CD4-positive, alpha-beta T cell treated with Interleukin-2 at 100 ng/mL for 4 hours (primary cell): Measurements from ENCODE around the gene NAT14.

Experiments
- DNase-seq: peaks from one replicate; pipeline ENCODE4 v3.0.0-alpha.2; 2020; ENCODE audit warnings: low spot score

NAT14 gene

DNA sequence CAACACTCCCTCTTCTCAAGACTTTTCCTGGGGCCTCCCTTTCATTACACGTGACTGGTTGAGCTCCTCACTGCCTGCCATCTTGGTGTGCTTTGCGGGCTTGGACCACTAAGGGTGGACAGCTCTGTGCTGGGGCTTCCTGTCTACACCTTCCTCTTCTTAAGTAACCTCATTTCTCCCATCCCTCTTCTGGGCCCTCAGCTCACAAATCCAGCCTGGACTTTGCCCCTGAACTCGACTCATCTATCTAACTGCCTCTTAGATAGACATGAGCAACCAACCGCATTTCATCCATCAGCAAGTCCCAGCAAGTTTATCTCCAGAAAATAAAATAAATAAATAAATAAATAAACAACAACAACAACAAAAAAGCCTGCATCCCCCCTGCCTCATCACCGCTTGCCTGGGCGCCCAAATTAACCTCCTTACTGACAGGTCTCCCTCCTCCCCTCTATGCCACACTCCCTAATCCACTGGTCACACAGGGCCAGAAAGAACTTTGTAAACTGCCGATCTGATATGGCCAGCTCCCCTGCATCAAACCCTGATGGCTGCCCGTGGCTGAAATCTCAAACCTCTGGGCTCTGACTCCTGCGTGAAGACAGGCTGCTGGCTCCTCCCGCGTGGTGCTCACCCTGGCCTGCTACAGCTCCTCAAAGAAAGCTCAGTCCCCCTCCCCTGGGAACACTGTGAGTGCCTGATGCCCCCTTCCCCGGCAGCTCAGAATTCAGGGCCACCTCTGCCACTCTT, 31.3 kb upstream of the NAT14 start:
- no peak for DNase-seq

DNA sequence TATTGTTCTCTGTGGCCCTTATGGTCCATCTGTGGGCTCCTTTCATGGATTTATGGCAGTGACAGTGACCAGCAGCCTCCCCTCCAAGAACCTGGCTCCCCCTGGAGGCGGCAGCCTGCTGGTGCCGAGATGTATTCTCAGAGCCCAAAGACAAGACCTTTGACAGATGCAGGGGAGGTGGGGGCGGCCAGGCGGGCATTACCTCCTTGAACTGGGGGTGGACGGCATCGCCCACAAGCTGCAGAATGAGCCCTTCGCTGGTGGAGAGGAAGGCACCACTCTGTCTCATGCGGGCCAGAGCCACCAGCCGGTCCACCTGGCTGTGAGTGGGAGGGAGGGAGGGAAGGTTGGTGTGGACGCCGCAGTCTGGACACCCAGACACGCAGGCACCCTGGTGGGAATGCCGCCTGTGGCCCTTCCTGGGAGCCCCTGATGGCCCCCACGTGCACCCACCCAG, 30.2 kb upstream of the NAT14 start:
- peak; percentile 50 for DNase-seq

DNA sequence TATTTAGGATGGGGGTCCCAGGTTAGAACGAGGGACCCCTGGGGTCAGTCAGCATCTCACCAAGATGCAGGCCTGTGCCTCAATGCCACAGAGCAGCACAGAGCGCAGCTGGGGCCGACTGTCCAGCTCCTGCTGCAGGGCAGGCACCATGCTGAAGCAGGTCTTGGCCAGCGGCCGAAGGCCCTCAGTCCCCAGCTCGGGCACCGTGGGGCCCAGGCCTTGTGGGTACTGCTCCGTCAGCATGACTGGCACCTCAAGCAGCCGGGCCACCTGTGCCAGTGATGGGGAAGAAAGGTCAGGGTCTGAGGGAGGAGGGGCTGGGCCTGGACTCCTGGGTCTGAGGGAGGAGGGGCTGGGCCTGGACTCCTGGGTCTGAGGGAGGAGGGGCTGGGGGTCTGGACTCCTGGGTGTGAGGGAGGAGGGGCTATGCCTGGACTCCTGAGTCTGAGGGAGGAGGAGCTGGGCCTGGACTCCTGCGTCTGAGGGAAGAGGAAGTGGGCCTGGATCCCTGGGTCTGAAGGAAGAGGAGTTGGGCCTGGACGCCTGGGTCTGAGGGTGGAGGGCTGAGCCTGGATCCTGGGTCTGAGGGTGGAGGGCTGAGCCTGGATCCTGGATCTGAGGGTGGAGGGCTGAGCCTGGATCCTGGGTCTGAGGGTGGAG, 29.3 kb upstream of the NAT14 start:
- no peak for DNase-seq

DNA sequence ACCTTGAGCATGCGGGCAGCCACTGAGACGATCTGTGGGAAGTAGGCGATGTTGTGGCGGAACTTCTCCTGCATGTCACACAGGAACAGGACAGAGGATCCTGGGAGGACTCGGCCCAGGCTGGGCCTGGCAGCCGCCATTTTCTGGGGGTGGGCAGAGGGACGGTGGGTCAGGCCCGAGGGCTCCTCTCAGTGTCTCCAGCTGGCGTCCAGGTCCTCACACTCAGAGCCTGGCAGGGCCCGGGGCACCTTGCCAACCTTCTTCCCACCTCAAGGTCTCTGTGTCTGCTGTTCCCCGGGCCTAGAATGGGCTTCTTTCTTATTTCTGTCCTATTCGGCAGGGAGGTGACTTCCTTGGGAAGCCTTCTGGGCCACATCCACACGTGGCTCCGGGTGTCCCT, 28.6 kb upstream of the NAT14 start:
- DNase-seq, result no peak

DNA sequence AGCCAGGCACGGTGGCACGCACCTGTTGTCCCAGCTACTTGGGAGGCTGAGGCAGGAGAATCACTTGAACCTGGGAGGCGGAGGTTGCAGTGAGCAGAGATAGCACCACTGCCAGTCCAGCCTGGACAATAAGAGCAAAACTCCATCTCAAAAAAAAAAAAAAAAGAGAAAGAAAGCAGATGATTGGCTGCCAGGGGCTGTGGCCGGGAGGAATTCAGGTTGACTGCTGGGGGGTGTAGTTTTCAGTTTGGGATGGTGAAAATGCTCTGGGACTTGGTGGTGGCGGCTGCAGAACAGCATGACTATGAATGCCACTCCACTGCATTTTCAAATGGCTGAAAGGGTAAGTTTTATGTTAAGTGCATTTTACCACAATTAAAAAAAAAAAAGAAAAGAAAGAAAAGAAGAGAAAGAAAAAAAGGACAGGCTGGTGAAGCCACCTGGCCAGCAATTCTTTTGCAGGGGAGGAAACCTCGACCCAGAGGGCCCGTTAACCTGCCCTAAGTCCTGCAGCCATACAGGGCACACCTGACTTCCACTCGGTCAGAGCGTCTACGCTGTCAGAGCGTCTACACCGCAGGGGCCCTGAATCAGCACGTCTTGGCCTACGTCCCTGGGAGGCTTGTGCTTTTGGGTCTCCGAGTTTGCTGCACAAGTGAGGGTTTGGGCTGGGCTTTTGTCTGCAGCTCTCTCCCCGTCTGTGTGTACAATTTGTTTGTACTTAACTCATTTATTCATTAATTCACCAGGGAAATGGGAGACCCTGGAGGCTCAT, 27.1 kb upstream of the NAT14 start:
- DNase-seq, result no peak

DNA sequence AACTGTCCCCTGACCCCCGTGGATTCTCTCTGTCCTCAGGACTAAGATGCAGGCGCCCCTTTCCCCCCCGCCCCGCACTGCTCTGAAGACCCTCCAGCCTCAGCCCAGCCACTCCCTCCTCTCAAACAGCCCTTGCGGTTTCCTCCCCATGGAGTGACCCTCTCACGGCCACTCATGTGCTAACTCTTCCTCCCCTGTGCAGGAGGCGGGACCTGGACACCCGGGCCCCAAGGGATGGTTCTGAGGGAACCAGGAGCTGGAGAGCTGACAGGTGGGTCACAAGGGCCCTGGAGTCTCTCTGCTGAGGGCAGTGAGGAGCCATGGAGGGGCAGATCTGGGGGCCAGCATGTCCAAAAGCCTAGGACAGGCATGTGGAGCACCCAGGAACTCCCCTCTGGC, 25.4 kb upstream of the NAT14 start:
- DNase-seq, result no peak

DNA sequence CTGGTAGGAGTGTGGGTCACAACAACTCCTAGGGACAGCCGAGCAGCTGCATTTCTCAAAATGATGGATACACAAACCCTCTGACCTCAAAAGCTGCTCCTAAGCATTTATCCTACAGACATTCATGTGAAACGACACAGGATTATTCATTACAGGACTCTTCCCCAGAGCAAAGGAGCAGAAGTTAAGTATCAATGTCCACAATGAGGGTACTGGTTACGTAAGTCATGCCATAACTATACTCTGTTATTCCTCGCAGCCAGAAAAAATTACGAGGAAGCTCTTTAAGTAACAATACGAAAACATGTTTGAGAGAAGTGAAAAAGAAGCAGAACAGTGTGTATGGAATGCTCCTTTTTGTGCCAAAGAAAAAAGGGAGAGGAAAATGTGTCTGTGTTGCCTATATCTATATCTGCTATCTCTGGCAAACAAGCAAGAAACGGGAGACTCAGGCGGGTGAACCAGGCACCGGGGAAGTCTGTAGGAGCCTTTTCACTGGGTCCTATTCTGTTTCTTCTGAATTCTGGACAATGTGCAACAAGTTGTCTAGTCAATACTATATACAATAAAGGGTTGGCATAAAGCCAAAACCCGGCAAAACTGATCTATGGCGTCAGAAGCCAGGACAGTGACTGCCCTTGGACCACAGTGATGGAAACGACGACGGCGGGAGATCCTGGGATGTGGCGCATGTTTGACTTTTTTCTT, 24.9 kb upstream of the NAT14 start:
- DNase-seq, result no peak

DNA sequence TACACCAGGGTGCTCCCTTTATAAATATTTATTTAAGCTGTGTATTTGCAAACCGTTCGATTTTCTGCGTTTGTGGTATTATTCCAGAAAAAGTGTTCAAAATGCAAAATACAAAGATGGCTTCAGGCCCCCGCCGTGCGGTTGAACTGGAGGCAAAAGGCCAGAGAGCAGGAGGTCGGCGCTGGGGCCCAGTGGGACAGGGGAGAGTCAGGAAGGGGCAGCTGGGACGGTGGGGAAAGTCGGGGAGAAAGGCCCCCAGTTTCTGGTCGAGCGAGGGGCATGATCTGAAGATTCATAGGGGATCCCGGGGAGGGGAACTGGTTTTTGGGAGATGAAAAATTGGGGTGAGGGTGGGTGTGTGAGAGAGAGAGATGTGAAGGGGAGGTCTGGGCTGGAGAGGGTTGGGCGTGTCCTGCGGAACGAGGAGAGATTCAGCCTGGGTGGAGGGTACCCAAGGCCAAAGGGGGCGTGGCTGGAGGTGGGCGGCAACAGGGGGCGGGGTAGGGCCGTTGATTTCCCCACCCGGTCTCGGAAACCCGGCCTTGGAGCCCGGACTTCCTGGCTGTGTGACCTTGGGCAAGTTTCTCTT, 24.2 kb upstream of the NAT14 start:
- no peak for DNase-seq

DNA sequence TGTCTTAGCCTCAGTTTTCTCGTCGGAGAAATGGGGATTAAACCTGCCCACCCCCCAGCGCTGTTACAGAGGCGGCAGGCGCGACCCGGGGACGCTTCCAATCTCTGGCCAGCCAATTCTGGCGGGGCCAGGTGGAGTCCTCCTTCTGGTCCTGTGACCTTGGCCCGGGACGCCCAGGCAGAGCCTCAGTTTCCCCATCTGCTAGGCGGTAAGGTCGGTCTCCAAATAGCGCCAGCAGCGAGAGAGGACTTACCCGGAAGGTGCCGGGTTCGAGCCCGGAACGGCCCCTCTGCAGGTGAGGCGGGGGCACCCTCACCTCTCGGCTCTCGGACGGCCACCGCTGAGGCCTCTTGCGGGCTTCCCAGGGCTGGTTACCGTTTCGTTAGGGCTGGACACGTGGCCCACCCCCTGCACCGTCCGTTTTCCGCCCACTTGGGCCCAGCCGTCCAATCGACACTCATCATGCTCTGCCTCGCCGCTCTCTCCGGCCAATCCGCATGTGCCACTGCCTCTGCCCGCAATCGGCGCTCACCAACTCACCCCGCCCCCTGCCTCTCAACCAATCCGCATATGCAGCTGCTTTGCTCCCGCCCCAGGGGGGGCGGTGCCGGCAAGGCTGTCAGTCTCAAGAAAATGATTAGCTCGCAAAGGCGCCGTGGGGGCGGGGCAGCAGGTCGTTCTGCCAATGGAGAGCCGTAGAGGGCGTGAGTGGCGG, 23.6 kb upstream of the NAT14 start, which contains the start of gene ISOC2:
Gene ISOC2, minus strand, starts transcription at position 384 of the 715 bp plus-strand sequence. CDS start 5,156 bp downstream, outside the sequence.
- peak; percentile 100 for DNase-seq

DNA sequence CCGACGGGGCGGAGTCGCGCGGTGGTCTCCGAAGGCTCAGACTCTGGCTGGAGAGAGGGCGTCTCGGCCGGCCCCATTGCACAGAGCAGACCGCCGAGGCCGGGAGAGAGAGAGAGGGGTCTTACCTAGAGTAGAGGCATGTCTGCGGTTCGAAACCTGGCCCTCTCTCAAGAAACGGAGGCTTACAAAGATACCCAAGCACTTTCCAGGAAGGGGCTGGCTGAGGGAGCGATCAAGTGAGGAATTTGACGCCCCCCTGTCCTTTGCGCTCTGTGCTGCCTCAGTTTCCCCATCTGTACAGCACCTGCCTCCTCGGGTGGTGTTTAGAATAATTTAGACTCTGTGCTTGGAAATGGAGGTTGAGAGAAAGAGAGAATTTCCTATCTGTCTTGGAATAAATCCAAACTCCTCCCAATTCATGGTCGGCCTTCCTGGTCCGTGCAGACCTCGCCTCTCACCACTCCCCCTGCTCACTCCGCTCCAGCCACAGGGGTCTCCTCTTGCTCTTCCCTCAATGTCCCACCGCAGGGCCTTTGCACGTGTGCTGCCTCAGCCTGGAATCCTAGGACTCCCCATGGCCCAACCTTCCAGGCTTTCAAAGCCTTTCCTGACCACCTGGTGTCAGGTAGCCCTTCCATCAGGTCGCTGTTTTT, 22.9 kb upstream of the NAT14 start:
- DNase-seq, result no peak

DNA sequence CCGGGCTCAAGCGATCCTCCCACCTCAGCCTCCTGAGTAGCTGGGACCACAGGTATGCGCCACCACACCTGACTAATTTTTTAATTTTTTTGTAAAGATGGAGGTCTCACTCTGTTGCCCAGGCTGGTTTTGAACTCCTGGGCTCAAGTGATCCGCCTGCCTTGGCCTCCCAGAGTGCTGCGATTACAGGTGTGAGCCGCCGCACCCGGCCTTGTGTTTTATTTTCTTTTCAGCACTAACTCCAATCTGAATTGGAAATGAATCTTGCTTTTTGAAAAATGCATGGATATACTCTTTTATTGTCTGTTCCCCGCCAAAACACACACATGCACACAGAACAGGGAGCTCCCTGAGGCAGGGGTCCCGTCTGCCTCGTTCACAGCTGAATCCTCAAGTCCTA, 22.3 kb upstream of the NAT14 start:
- DNase-seq, result no peak

DNA sequence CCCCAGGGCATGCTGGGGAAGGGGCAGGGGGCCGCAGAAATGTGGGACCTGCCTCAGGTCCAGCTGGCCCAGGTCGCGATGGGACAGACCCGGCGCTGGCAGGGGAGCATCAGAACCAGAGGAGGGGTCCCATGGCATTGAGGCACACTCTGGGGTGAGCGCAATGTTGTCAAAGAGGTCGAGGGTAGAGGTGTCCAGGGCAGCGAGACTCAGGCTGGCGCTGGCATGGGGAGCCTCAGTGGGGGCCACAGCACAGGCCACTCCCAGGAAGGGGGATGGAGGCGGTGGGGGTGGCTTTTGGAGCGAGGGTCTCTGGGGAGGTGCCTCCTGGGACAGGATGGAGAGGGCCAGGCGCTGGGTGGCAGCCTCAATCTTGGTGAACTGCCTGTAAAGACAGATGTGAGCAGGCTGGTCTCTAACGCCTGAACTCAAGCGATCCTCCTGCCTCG, 21.4 kb upstream of the NAT14 start:
- no peak for DNase-seq

DNA sequence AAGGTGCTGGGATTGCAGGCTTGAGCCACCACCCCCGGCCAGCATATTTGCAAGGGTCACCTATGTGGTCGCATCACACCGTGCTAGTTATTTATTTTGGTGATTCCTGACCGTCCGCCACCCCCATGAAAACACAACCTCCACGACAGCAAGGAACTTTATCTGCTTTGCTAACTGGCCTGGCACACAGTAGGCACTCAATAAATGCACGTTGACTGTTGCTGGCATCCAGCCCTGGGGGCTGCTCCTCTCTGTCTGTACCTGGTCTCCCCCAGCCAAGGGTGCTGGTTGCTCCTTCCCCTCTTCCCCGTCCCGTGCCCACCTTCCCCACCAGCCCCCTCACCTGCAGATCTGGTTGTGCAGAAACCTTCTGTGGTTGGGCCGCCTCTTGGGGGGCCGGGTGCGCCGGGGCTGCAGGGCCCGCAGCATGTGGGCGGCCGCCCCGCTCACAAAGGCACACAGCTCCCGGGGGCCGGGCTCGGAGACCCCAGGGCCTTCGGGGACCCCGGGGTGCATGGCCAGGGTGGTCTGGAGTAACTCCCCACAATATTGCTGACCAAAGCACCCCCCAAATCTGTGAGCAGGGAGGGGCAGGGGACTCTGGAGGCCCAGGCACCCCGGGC, 20.8 kb upstream of the NAT14 start:
- no peak for DNase-seq

DNA sequence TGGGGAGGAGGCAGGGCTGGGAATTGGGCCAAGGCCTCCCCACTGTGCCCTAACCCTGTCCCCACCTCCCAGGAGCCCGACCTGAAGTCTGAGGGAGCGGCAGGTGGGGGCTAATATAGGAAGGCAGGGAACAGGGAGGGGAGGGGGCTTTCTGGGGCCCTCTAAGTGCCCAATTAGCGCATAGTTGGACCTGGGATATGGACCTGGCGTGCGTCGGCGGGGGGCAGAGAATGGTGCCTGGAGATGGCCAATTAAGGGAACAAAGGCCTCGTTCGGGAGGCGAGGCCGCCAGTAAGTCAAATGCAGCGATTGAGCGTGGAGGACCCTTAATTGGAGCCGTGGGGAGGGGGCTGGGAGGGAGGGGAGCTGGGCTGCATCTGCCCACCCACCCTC, 20.3 kb upstream of the NAT14 start, which contains the start of gene C19orf85:
Gene C19orf85, minus strand, starts transcription at position 90 of the 393 bp plus-strand sequence. CDS start 197 bp downstream, outside the sequence.
- DNase-seq, result no peak

DNA sequence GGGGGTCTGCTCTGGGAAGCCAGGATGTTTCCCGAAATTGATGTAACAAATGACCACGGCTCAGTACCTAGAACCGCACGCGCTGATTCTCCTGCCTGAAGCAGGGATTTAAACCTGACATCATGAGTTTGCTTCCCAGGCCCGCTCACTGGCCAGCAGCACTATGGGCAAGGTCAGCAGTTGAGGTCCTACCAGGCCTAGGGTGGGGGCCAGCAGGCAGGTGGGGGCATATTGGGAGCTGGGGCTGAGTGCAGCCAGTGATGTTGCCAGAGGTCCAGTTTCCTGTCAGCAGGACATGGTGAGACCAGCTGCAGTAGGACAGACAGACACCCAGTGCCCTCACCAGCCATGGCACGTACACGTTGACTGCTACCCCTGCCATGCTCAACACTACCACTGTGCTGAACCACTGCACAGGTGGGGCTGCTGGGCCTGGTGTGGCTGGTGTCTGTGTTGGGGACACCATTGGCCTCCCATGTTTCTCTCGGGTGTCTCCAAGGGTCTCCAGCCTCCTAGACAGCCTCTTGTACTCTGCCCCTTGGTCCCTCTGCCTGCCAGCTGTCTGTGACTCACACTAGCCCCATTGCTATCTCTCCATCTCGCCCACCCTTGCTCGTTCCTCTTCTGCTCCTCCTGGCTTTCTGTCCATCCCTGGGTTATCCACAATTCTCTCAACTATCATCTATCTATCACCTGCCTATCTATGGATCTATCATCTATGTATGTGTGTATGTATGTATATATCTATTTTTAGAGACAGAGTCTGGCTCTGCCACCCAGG, 19.3 kb upstream of the NAT14 start:
- DNase-seq, result no peak

DNA sequence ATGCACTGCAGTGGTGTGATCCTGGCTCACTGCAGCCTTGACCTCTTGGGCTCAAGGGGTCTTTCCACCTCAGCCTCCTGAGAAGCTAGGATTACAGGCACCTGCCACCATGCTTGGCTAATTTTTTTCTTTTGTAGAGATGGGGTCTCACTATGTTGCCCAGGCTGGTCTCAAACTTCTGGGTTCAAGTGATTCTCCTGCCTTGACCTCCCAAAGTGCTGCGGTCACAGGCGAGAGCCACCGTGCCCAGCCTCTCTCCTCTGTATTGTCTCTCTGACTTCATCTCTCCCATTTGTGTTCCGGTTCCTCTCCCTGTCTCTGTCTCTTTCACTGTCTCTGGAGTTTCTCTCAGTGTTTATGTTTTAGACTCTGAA, 18.8 kb upstream of the NAT14 start:
- no peak for DNase-seq

DNA sequence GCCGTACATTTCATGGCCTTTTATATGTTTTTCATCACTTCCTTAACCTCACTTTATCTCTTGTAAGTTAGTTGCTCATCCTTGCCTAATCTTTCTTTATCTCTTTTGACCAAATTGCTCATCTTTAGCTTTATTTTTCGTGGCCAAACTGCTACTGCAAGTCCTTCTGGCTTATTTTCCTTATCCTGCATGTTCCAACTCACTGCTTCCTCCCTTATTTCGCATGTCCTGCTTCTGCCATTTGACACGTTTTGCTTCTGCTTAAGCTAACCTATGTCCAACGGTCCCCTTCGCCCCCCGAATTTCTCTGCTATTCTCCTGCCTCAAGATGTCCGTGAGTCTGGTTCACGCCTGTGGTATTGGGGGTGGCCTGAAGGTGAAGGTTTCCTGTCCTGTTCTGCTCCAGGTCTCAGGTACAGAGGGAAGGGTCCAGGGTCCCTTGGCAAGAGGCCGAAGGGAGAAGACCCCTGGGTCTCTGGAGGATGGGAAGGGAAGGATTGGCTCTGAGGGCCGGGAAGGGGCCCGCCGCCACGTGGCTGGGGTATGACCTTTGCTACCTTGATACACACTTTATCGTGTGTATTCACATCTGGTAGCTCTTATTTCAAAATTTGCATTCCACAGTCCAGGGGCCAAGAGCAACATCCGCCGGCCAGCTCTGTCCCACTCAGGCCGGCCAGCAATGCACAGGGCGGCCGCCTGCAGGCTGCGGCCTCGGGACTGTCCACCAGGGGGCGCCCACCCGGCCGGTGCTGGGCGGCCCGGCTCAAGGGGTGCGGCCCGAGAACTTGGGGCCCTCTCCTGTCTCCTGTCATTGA, 17.5 kb upstream of the NAT14 start:
- DNase-seq, result peak; percentile 65

DNA sequence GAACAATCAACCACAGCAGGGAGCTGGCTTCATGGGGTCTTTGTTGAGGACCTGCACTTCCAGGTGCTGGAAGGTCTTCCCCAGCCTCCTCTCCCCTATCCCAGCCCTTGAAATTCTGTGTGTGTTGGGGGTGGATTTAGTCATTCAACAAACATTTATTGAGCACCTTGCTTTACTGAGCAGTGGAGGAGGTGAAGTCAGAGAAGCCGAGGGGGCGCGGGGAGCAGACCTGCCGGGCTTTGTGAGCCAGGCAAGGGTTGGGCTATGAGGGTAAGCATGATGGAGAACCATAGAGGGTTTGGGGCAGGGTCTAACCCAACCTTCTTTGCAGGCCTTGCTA, 17.0 kb upstream of the NAT14 start:
- DNase-seq, result no peak
